Panc1 (cell line): ENCODE results near the gene ZP1.

Source experiments
- CTCF ChIP-seq: fragments of 450-650 bp; IDR thresholded peaks from 2 replicates; pipeline ENCODE4 v1.5.1; 2017; ENCODE audit warnings: mild to moderate bottlenecking
- POLR2AphosphoS5 ChIP-seq: IDR thresholded peaks from 2 replicates; pipeline ENCODE4 v1.6.1; 2012; ENCODE audit warnings: mild to moderate bottlenecking, low read depth, low read length, moderate library complexity
- REST ChIP-seq, 2 experiments: IDR thresholded peaks; 2 replicates each; pipeline ENCODE4 v1.6.1; 2011 to 2012; ENCODE audit warnings: low read depth in 2 of 2, control low read depth in 1 of 2, low read length in 1 of 2, mild to moderate bottlenecking in 1 of 2, moderate library complexity in 1 of 2; ENCODE audit not compliant: insufficient read depth in 1 of 2
- SIN3A ChIP-seq: IDR thresholded peaks from 2 replicates; pipeline ENCODE4 v1.6.1; 2012; ENCODE audit warnings: low read depth, mild to moderate bottlenecking, low read length, moderate library complexity, borderline replicate concordance; ENCODE audit not compliant: insufficient read depth
- TCF7L2 ChIP-seq: IDR thresholded peaks from 2 replicates; pipeline ENCODE4 v1.6.1; 2011; ENCODE audit warnings: mild to moderate bottlenecking, low read depth, low read length, inconsistent platforms

- TF ChIP-seq POLR2AphosphoS5 (no peak), CTCF (no peak), REST (IDR thresholded peaks at IDR 0.05; ENCODE audit: insufficient read depth in 1 of 2, low read depth in 2 of 2, low read length in 1 of 2) (no peak), SIN3A (no peak), TCF7L2 (no peak)
Measured at GRCh38 chr11:60878245-60879101, 11.1 kb downstream of the ZP1 start.
